Measurements from ENCODE around the gene DNASE1L2. TPM values are rescaled to one million over a fixed set of nuclear protein-coding genes. Genes with fewer than 3 reads are reported as not detected.

DNASE1L2 gene
- polyA plus RNA-seq, 3 donors: 1.1 TPM; not detected in 2

DNA sequence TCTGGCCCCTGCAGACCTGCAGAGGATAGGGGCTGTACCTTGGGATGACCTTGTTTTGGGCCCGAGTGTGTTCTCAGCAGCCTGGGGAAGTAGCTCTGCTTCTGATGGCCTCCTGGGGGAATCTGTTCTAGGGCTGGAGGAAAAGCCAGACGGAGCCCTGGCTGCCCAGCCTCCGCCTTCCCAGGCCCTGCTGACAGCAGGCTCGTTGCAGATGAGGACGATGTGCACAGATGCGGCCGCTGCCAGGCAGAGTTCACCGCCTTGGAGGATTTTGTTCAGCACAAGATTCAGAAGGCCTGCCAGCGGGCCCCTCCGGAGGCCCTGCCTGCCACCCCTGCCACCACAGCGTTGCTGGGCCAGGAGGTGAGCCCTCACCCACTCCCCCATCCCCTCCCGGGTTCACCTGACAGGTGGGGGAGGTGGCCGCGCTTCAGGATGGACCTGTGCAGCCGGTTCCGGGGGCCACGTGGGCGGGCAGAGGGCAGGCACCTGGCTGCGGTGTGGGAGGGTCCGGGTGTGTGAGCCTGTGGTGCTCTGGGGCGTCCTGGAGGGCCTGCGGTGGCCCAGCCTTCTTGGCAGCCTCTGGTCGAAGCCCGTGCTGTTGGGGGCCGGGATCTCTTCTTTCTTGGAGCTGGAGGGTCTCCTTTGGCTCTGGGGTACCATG lies 8.0 kb upstream of the DNASE1L2 start:
- intact Hi-C loops (cut with micrococcal nuclease): no loop called here
- DNase-seq: no peak
- TF ChIP-seq, protein P1, sequence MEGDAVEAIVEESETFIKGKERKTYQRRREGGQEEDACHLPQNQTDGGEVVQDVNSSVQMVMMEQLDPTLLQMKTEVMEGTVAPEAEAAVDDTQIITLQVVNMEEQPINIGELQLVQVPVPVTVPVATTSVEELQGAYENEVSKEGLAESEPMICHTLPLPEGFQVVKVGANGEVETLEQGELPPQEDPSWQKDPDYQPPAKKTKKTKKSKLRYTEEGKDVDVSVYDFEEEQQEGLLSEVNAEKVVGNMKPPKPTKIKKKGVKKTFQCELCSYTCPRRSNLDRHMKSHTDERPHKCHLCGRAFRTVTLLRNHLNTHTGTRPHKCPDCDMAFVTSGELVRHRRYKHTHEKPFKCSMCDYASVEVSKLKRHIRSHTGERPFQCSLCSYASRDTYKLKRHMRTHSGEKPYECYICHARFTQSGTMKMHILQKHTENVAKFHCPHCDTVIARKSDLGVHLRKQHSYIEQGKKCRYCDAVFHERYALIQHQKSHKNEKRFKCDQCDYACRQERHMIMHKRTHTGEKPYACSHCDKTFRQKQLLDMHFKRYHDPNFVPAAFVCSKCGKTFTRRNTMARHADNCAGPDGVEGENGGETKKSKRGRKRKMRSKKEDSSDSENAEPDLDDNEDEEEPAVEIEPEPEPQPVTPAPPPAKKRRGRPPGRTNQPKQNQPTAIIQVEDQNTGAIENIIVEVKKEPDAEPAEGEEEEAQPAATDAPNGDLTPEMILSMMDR (IDR thresholded peaks at IDR 0.05): no peak
- WGBS (ENCODE audit: insufficient coverage): 98% methylated on average over 19 of the region's 25 CpGs
- no peak overlapping the region for H3K9ac ChIP-seq (ENCODE audit: insufficient read depth, low read length, poor library complexity, severe bottlenecking)
- H3K4me2 ChIP-seq (replicated peaks; ENCODE audit: extremely low read depth, low read length, poor library complexity, severe bottlenecking): no peak overlapping the region
- H3K9me3 Mint-ChIP-seq: no peaks in the 10 kb centered on the region
- peak overlapping the region in 1 of 7 donors; percentile 12 for H3K27ac Mint-ChIP-seq
- H2AFZ ChIP-seq (ENCODE audit: insufficient read depth, low read depth, low read length, poor library complexity, severe bottlenecking): no peak overlapping the region
- H3K36me3 ChIP-seq (replicated peaks in 1 of 2; ENCODE audit: control insufficient read depth in 1 of 2, insufficient read depth in 2 of 2, low read length in 2 of 2): peaks cover 50 to 64% of the 10 kb centered on the region in 2 donors
- H3K27me3 ChIP-seq (ENCODE audit: control insufficient read depth in 2 of 2, insufficient read depth in 2 of 2, low read length in 2 of 2): no peaks in the 10 kb centered on the region
- no peaks in the 10 kb centered on the region for H3K9me3 ChIP-seq (replicated peaks in 1 of 2; ENCODE audit: control insufficient read depth in 1 of 2, insufficient read depth in 1 of 2, low read length in 2 of 2)
- peaks cover 34 to 57% of the 10 kb centered on the region in 2 donors for H3K36me3 Mint-ChIP-seq
- H3K4me1 Mint-ChIP-seq: peaks cover 22% of the 10 kb centered on the region
- no peak overlapping the region for H3K4me3 Mint-ChIP-seq
- H3K27me3 Mint-ChIP-seq (ENCODE audit: low read depth in 3 of 3): peaks cover 0 to 2% (median 0%) of the 10 kb centered on the region in 3 donors
- peaks cover 15% of the 10 kb centered on the region for H4K20me1 ChIP-seq (ENCODE audit: insufficient read depth, low read length)
- no peak overlapping the region for H3K27ac ChIP-seq (ENCODE audit: low read depth in 1 of 2, low read length in 2 of 2)
- H3K4me1 ChIP-seq (ENCODE audit: control insufficient read depth in 1 of 2, insufficient read depth in 2 of 2, low read length in 2 of 2): peaks cover 10 to 14% of the 10 kb centered on the region in 2 donors
- H3K79me2 ChIP-seq (ENCODE audit: insufficient read depth, low read length): peaks cover 42% of the 10 kb centered on the region
- H3K4me3 ChIP-seq (replicated peaks in 1 of 3; ENCODE audit: low read depth in 2 of 3, low read length in 3 of 3): no peak overlapping the region

DNA sequence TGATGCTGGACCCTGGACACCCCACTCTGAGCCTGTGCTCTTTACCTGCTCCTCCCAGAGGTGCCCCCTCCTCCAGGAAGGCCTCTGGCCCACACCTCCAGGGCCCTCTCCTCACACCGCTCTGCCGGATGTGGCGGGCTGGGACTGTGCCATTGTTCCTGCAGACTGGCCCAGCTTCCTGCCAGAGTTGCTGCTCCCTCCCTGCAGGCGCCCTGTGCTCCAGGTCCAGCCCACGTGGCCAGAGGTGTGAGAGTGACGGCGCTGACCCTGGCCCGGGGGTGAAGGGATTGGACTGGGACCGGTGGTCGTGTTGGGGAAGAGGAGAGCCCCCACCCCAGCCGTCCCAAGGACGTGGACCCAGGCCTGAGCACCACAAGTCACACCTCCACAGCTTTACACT lies 7.2 kb upstream of the DNASE1L2 start:
- Mint-ChIP-seq H3K4me1 (peaks cover 21% of the 10 kb centered on the region), H3K36me3 (peaks cover 40 to 63% of the 10 kb centered on the region in 2 donors), H3K27ac (no peak overlapping the region), H3K4me3 (no peak overlapping the region), H3K9me3 (no peaks in the 10 kb centered on the region), H3K27me3 (ENCODE audit: low read depth in 3 of 3) (peaks cover 1 to 3% (median 2%) of the 10 kb centered on the region in 3 donors)
- H3K9me3 ChIP-seq (replicated peaks in 1 of 2; ENCODE audit: control insufficient read depth in 1 of 2, insufficient read depth in 1 of 2, low read length in 2 of 2): no peaks in the 10 kb centered on the region
- no peaks in the 10 kb centered on the region for H3K27me3 ChIP-seq (ENCODE audit: control insufficient read depth in 2 of 2, insufficient read depth in 2 of 2, low read length in 2 of 2)
- peaks cover 58 to 72% of the 10 kb centered on the region in 2 donors for H3K36me3 ChIP-seq (replicated peaks in 1 of 2; ENCODE audit: control insufficient read depth in 1 of 2, insufficient read depth in 2 of 2, low read length in 2 of 2)
- no peak overlapping the region for H3K4me3 ChIP-seq (replicated peaks in 1 of 3; ENCODE audit: low read depth in 2 of 3, low read length in 3 of 3)
- WGBS (ENCODE audit: insufficient coverage): 97% methylated on average over 6 of the region's 12 CpGs
- H3K79me2 ChIP-seq (ENCODE audit: insufficient read depth, low read length): peaks cover 37% of the 10 kb centered on the region
- H3K27ac ChIP-seq (ENCODE audit: low read depth in 1 of 2, low read length in 2 of 2): no peak overlapping the region
- H3K9ac ChIP-seq (ENCODE audit: insufficient read depth, low read length, poor library complexity, severe bottlenecking): no peak overlapping the region
- H2AFZ ChIP-seq (ENCODE audit: insufficient read depth, low read depth, low read length, poor library complexity, severe bottlenecking): no peak overlapping the region
- TF ChIP-seq, protein P1 (IDR thresholded peaks at IDR 0.05): no peak
- H3K4me2 ChIP-seq (replicated peaks; ENCODE audit: extremely low read depth, low read length, poor library complexity, severe bottlenecking): no peak overlapping the region
- intact Hi-C loops (cut with micrococcal nuclease): no loop called here
- DNase-seq: no peak
- H4K20me1 ChIP-seq (ENCODE audit: insufficient read depth, low read length): peaks cover 16% of the 10 kb centered on the region
- H3K4me1 ChIP-seq (ENCODE audit: control insufficient read depth in 1 of 2, insufficient read depth in 2 of 2, low read length in 2 of 2): peaks cover 7 to 9% of the 10 kb centered on the region in 2 donors
